Naive thymus-derived CD8-positive, alpha-beta T cell (primary cell): ENCODE results near the gene ADTRP. TPM values are rescaled to one million over a fixed set of nuclear protein-coding genes. Genes with fewer than 3 reads are reported as not detected.

ENCODE experiments used
- ATAC-seq, 2 donors: fragments of 150-1000 bp; cut with Tn5 transposase in 1 of 2; sonication (Bioruptor Pico), chemical (Tn5 transposase) in 1 of 2; 1 replicate in 1 of 2; 2 replicates in 1 of 2; pipeline ENCODE4 v1.10.0; 2021; ENCODE audit warnings: mild to moderate bottlenecking in 2 of 2, moderate library complexity in 2 of 2
- POLR2A ChIA-PET: fragments of 350-600 bp; sonication (Branson Sonifier 250); formaldehyde crosslinking; loops from one replicate; lab custom pipeline; 2021; ENCODE audit warnings: antibody characterized with exemption; lab: Charles Lee
- DNase-seq, 10 donors: peaks; one replicate each; pipeline versions ENCODE4 v3.0.0 to v3.0.0-alpha.2; 2020 to 2022
- H3K27ac Mint-ChIP-seq, 10 donors: one replicate each; pipeline ENCODE4 v1.8.0; 2020 to 2022; ENCODE audit warnings: mild to moderate bottlenecking in 10 of 10, mixed read lengths in 10 of 10, moderate library complexity in 4 of 10, inconsistent platforms in 1 of 10
- H3K27me3 Mint-ChIP-seq, 5 donors: one replicate each; pipeline ENCODE4 v1.8.0; 2021 to 2022; ENCODE audit warnings: mixed read lengths in 5 of 5
- H3K36me3 Mint-ChIP-seq, 3 donors: one replicate each; pipeline ENCODE4 v1.8.0; 2020 to 2022; ENCODE audit warnings: mixed read lengths in 3 of 3, mild to moderate bottlenecking in 2 of 3, inconsistent platforms in 1 of 3
- H3K4me1 Mint-ChIP-seq, 4 donors: one replicate each; pipeline ENCODE4 v1.8.0; 2021 to 2022; ENCODE audit warnings: mixed read lengths in 4 of 4
- H3K4me3 Mint-ChIP-seq, 10 donors: one replicate each; pipeline ENCODE4 v1.8.0; 2020 to 2022; ENCODE audit warnings: mild to moderate bottlenecking in 10 of 10, mixed read lengths in 10 of 10, moderate library complexity in 6 of 10, inconsistent platforms in 1 of 10
- H3K9me3 Mint-ChIP-seq, 9 donors: one replicate each; pipeline ENCODE4 v1.8.0; 2020 to 2022; ENCODE audit warnings: mixed read lengths in 9 of 9, mild to moderate bottlenecking in 3 of 9, inconsistent platforms in 1 of 9, moderate library complexity in 1 of 9
- polyA plus RNA-seq, 3 donors: library from polyadenylated mRNA; unstranded; fragments of 300-500 nt; fragmentation: Illumina TruSeq; gene quantifications; one replicate each; pipeline ENCODE4 v1.2.3, GENCODE V29; 2021
- total RNA-seq, 8 experiments: library from RNA in 2 of 8; stranded (reverse) in 2 of 8; gene quantifications; one replicate each; pipeline ENCODE4 v1.2.3 and lab custom pipeline; 2021 to 2026

Gene ADTRP
- total and polyA plus RNA-seq, 5 experiments from 2014 or later: 2.3 to 14.0 (median 7.2) TPM

DNA sequence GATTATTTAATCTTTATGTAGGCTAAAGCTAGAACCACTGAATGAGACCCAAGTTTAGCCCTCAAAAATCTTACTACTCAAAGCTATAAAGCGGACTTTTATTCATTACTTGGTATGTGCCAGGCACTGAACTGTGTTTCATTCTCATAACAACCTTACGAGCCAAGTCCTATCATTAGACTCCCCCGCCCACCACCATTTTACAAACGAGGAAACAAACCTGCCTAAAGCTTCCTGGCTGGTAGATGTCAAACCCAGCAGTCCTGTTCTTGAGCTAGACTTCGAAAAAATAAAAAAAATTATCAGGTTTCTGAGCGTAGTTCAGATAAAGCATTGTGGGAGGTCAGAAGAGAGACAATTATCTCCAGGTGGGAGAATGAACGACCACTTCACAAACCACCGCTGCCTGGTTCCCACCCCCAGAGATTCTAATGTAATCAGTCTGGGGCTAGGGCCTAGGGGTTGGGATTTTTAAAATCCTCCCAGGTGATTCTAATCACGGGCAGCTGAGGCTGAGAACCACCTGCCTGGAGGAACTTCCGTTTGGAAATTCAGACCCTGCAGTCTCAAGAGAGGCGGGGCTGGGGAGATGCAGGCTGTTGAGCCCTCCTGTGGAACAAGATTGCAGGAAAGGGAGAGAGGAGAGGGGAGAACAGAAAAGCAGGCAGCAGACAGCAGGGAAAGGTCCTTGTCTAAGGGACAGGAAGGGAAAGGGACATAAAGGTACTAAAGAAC, 8.6 kb downstream of the ADTRP start:
- DNase-seq (no peak), ATAC-seq (no peak)
- H3K36me3 Mint-ChIP-seq: no peaks in the 10 kb centered on the region
- peaks cover under 1 to 14% (median 9%) of the 10 kb centered on the region in 4 donors for H3K4me1 Mint-ChIP-seq
- POLR2A ChIA-PET: no interaction called here
- peak overlapping the region in 1 of 10 donors; percentile 54 for H3K4me3 Mint-ChIP-seq
- H3K27me3 Mint-ChIP-seq: peaks cover 0 to 3% (median 0%) of the 10 kb centered on the region in 5 donors
- H3K27ac Mint-ChIP-seq: peak overlapping the region in 5 of 10 donors; percentile 24 to 75 (median 54)
- no peaks in the 10 kb centered on the region for H3K9me3 Mint-ChIP-seq

DNA sequence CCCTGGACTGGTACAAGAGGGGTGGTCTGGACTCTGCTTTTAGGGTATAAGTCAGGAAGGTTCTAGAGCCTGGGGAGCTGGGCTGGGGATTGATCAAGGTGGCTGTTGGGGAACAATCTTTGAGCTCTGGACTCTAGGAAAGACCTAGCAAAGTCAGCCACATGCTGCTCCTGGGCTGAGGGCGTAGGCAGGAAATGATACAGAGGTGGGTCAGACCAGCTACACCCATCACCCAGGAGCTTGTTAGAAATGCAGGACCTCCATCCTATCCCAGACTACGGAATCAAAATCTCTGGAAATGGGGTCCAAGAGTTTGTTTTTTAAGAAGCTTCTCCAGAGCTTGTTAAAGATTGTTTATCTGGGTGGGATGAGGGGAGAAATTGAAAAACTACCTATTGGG, 9.4 kb downstream of the ADTRP start:
- H3K4me3 Mint-ChIP-seq: no peak overlapping the region
- DNase-seq (no peak), ATAC-seq (no peak)
- peaks cover 3 to 14% (median 10%) of the 10 kb centered on the region in 4 donors for H3K4me1 Mint-ChIP-seq
- H3K27me3 Mint-ChIP-seq: peaks cover 0 to 3% (median 0%) of the 10 kb centered on the region in 5 donors
- no peaks in the 10 kb centered on the region for H3K36me3 Mint-ChIP-seq
- H3K9me3 Mint-ChIP-seq: no peaks in the 10 kb centered on the region
- POLR2A ChIA-PET: no interaction called here
- H3K27ac Mint-ChIP-seq: peak overlapping the region in 1 of 10 donors; percentile 37

DNA sequence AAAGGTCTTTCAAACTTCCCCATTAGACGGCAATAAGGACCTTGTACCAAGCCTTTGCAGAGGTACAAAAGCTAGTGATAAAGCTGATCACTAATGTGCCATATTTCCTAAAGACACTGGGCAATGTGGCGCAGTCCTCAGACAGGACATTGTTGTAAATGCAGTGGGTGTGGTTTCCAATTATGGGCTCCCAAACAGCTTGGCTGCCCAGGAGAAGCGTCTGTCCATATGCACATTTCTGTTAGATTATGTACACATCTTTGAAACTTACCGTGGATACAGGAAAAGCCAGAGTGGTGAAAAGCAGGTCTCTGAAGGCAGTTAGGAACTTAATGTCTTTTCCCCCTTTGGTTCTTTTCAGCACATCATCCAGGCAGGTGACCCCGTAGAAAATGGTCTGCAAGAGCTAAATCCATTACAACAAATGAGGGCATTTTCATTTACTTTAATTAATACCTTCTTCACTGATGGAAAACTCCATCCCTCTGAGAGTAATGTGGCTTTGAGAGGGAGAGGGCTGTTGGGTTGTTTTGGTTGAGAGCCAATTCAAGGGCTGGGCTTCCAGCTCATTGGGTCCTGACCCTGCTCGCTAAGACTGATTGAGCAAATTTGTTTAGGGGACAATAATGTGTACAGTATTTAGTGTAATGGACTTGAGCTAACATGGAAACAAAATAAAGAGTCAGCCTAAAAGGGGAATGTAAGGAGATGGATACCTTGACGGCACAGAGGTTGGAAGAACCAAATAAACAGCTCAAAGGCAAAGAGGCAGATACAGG, 10.4 kb downstream of the ADTRP start:
- ATAC-seq (no peak), DNase-seq (no peak)
- Mint-ChIP-seq H3K4me3 (no peak overlapping the region), H3K27me3 (peaks cover 0 to 3% (median 0%) of the 10 kb centered on the region in 5 donors), H3K36me3 (no peaks in the 10 kb centered on the region), H3K27ac (peak overlapping the region in 3 of 10 donors; percentile 13 to 46 (median 17)), H3K4me1 (peaks cover 5 to 14% (median 10%) of the 10 kb centered on the region in 4 donors), H3K9me3 (no peaks in the 10 kb centered on the region)
- POLR2A ChIA-PET: no interaction called here

DNA sequence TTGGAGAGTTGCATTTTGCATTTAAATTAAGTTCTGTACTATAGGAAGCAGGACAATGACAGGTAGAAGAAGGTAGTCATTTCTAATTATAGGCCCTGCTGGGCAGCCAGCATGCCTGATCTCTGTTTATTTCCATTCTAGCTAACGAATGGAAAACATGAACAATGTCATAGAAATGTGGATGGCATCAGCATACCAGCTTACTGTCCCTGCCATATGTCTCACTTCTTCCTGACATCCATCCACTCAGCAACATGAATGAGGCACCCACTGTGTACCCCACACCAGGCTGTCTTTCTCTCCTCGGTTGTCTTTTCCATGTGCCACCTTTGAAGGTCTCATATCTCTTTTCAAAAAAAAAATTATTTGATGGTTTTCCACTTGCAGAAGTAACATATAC, 11.1 kb downstream of the ADTRP start:
- DNase-seq (no peak), ATAC-seq (no peak)
- peaks cover 0 to 3% (median 0%) of the 10 kb centered on the region in 5 donors for H3K27me3 Mint-ChIP-seq
- H3K4me3 Mint-ChIP-seq: no peak overlapping the region
- H3K27ac Mint-ChIP-seq: peak overlapping the region in 1 of 10 donors; percentile 60
- no peaks in the 10 kb centered on the region for H3K9me3 Mint-ChIP-seq
- H3K36me3 Mint-ChIP-seq: no peaks in the 10 kb centered on the region
- H3K4me1 Mint-ChIP-seq: peaks cover 5 to 14% (median 10%) of the 10 kb centered on the region in 4 donors
- POLR2A ChIA-PET: no interaction called here

DNA sequence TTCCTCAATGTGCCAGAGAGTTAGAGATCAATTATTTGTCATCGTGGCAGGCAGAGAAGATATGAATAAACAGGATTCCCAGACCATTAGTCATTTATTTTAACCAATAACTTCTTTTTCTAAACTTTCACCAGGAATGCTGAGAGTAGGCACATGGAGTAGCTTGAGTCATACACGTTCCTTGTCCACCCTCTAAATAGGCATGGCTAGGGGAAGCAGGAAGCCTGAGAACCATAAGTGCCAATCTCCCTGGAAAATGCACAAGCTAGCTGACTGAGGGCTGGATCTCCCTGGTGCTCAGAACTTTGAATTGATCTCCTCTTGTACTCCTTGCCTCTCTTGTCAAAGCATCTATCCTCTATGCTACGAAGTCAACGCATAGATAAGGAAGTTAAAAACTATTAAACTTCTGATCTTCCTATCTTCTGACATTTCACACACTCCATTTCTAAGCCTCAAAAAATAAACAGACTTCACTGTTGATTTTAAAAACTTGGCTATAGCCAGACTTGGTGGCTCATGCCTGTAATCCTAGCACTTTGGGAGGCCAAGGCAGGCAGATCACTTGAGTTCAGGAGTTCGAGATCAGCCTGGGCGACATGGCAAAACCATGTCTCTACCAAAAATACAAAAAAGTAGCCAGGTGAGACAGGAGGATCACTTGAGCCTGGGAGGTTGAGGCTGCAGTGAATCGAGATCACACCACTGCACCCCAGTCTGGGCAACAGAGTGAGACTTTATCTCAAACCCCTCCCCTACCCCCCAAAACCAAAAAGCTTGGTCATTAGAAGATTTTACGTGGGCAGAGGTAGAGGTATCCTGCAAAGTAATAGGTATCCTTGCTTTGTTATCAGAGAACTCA, 11.8 kb downstream of the ADTRP start:
- no peak overlapping the region for H3K4me3 Mint-ChIP-seq

DNA sequence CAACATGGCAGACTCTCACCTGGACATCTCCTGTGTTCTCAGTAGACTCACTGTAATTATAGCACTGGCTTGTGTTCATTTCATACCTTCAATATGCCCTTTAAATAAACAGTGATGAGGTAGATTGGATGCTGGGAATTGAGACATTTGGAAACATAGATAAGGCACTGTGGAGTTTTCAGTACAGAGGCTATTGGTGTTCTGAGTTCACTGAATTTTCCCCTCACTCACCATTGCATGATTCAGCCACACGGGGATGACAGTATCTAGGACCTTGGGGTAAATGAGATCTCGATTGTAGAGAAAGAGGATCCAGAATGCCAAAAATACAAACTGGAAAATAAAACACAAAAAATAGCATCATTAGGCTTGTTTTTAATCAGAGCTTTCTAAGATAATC, 12.6 kb downstream of the ADTRP start:
- ATAC-seq: no peak
- Mint-ChIP-seq H3K27me3 (peaks cover 0 to 3% (median 0%) of the 10 kb centered on the region in 5 donors), H3K4me3 (no peak overlapping the region), H3K9me3 (no peaks in the 10 kb centered on the region), H3K4me1 (peaks cover 5 to 14% (median 10%) of the 10 kb centered on the region in 4 donors), H3K27ac (no peak overlapping the region), H3K36me3 (no peaks in the 10 kb centered on the region)
- no peak for DNase-seq
- POLR2A ChIA-PET: no interaction called here

More for the DNA sequence above, 11.8 kb downstream of the ADTRP start:
- Mint-ChIP-seq H3K9me3 (no peaks in the 10 kb centered on the region), H3K36me3 (no peaks in the 10 kb centered on the region), H3K27me3 (peaks cover 0 to 3% (median 0%) of the 10 kb centered on the region in 5 donors), H3K4me1 (peaks cover 5 to 14% (median 10%) of the 10 kb centered on the region in 4 donors), H3K27ac (no peak overlapping the region)
- POLR2A ChIA-PET: no interaction called here
- ATAC-seq (no peak), DNase-seq (no peak)

DNA sequence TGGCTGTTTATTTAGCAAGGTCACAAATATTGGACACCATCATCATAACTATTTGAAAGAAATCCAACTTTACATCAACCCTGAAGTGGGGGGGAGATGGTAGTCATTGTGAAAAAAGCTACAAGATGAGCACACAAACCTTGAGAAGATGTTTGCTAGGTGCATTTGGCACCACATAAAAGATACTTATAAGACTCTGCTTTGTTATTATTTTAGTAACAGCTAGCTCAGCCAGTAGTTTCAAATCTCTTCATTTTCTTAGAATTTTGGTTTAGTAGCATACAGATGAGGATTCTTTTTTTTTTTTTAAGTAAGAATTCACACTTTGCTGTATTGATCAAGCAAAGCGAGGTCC, 14.4 kb downstream of the ADTRP start:
- POLR2A ChIA-PET: no interaction called here
- Mint-ChIP-seq H3K9me3 (no peaks in the 10 kb centered on the region), H3K36me3 (no peaks in the 10 kb centered on the region), H3K27me3 (peaks cover 0 to 3% (median 0%) of the 10 kb centered on the region in 5 donors), H3K4me3 (no peak overlapping the region), H3K27ac (no peak overlapping the region), H3K4me1 (peaks cover 0 to 12% (median 6%) of the 10 kb centered on the region in 4 donors)
- ATAC-seq (no peak), DNase-seq (no peak)

DNA sequence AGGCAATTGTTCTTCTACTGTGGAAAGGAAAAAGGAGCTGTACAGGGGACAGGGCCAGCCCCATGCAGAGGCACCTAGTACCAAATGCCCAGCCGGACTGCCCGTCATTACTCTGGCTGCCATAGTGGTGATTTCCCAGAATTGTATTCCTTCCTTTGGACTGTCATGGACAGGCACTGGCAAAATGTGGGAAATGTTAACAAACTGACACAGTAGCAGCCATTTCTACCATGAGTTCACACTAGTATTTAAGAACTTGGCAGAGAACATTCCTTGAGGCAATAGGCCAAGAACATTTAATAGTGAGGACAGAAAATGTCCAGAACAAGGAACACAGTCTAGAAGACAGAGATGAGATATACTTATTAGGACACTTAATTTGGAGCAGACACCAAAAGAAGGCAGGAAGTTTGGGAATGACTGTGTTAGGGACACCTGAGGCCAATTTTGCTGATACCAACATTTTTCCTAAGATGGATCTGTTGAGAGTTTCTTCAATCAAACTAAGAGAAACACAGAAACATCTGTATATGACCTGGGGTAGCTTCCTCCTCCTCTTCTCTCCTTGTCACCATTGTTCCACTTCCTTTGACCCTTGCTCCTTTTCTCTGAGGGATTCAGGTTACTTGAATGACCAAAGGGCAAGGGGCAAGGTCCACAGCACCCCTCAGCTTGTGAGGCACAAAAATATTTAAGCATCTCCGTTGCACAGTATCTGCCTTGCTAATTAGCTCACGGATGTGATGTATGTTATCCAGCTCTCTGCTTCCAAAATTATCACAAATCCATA, 14.9 kb downstream of the ADTRP start:
- no peak overlapping the region for H3K27ac Mint-ChIP-seq

DNA sequence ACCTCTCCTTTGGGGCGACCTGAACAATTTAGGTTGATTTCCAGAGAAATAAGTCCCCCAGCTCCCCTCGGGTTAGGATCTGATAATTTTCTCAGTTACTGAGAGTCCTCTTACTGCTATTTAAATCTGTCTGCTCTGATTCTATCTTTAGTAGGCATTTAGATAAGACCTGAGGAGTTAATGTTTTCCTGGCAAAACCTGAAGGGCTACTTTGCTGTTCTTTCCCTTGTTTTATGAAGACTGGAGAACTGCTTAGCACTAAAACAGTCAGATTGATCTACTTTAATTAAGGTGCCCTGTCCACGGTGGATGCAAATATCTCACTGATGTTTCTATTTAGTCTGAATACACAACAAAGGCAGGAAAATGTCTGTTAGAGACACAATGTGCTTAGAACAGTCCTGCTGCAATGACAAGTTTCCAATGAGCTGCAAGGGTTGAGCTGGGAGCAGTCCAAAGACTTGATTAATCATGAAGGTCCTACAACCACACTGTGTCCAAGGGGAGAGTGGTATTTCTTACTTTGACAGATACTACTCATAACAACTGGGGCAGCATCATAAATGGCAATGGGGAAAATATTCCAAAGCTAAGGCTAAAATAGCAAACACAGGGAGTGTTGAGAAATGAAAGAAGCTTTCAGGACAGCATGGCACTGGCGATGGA, 15.7 kb downstream of the ADTRP start:
- Mint-ChIP-seq H3K27ac (no peak overlapping the region), H3K4me3 (no peak overlapping the region), H3K27me3 (no peaks in the 10 kb centered on the region), H3K4me1 (peaks cover 0 to 8% (median 2%) of the 10 kb centered on the region in 4 donors), H3K9me3 (peaks cover 0 to 1% (median 0%) of the 10 kb centered on the region in 9 donors), H3K36me3 (no peaks in the 10 kb centered on the region)
- no peak for DNase-seq
- no peak for ATAC-seq
- POLR2A ChIA-PET: no interaction called here

More for the DNA sequence above, 14.9 kb downstream of the ADTRP start:
- Mint-ChIP-seq H3K27me3 (peaks cover 0 to 3% (median 0%) of the 10 kb centered on the region in 5 donors), H3K36me3 (no peaks in the 10 kb centered on the region), H3K9me3 (no peaks in the 10 kb centered on the region), H3K4me1 (peaks cover 0 to 8% (median 3%) of the 10 kb centered on the region in 4 donors), H3K4me3 (no peak overlapping the region)
- POLR2A ChIA-PET: no interaction called here
- no peak for ATAC-seq
- no peak for DNase-seq

DNA sequence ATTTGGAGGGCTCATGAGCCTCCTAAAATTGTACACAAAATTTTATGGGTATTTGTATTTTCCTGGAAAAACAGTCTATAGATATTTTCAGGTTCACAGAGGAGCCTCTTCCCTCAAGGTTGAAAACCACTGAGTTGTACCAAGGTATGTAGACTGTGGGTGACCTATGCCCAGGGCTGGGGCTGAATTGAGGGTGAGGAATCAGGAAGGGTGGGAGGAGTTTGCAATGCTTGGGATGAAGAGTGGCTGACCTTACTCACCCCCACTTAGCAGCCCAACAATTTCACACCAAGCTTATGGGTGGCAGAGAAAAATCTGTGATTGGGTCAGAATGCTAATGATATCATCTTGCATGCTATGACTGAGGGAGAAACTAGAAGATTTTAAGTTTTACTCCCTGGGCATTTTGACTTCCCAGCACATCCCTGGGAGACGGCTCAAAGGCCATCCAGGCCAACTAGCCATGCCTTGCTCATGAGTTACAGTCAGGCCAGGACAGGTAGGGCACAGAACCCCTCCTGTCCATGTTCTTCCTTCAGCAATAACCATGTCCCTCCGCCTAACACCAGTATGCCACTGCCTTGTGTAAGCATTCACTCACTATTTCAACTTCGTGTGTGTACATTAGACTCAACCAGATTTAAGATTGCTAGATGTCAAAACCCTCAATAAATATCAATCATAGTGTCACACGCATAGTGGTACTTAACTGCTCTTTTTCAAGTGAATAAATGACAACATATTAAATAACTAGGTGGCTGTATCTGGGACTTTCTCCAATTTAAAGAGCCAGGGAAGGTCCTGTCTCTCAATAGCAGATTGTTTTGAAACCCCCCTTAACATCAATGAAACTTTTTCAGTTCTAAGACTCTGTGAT, 16.6 kb downstream of the ADTRP start:
- Mint-ChIP-seq H3K27me3 (no peaks in the 10 kb centered on the region), H3K36me3 (no peaks in the 10 kb centered on the region), H3K4me3 (no peak overlapping the region), H3K27ac (peak overlapping the region in 2 of 10 donors; percentile 27 to 51), H3K4me1 (peaks cover 0 to 7% (median 6%) of the 10 kb centered on the region in 4 donors), H3K9me3 (peaks cover 0 to 10% (median 2%) of the 10 kb centered on the region in 9 donors)
- DNase-seq (no peak), ATAC-seq (no peak)
- POLR2A ChIA-PET: no interaction called here

DNA sequence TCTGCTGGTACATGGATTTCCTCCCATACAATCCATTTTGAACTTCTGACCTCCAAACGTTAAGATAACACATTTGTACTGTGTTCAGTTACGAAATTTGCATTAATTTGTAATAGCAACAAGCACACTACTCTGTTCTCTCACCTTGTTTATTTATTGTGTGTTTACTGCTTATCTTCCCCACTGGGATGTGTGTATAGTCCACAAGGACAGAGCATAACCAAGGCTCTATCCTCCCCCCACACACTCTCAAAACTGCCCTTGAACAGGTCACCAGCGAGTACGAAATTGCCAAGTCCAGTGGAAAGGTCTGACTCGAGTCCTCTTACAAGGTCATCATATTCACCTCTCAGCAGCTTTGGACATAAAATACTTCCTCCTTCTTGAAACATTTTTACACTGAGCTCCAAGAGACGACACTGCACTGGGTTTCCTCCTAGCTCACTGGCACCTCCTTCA, 18.6 kb downstream of the ADTRP start:
- no peak overlapping the region for H3K27ac Mint-ChIP-seq
- peaks cover 0 to 5% (median 3%) of the 10 kb centered on the region in 3 donors for H3K36me3 Mint-ChIP-seq
- ATAC-seq (no peak), DNase-seq (no peak)
- no peak overlapping the region for H3K4me3 Mint-ChIP-seq
- no peaks in the 10 kb centered on the region for H3K27me3 Mint-ChIP-seq
- H3K4me1 Mint-ChIP-seq: peaks cover 6 to 13% (median 10%) of the 10 kb centered on the region in 4 donors
- POLR2A ChIA-PET: no interaction called here
- peaks cover 0 to 16% (median 4%) of the 10 kb centered on the region in 9 donors for H3K9me3 Mint-ChIP-seq
